Muscle of leg (tissue), 11 donors: ENCODE measurements around the gene INTS15. TPM values are rescaled to one million over a fixed set of nuclear protein-coding genes. Genes with fewer than 3 reads are reported as not detected.

Source experiments
- DNase-seq: peaks from one replicate; pipeline ENCODE4 v3.0.0; 2013
- H3K27ac ChIP-seq: one replicate; pipeline ENCODE4 v1.5.1; 2013; ENCODE audit warnings: mild to moderate bottlenecking, low read length, control low read depth
- H3K27me3 ChIP-seq: one replicate; pipeline ENCODE4 v1.6.1; 2013; ENCODE audit warnings: low read length; ENCODE audit not compliant: control insufficient read depth, insufficient read depth
- H3K36me3 ChIP-seq: one replicate; pipeline ENCODE4 v1.6.1; 2013; ENCODE audit warnings: low read length; ENCODE audit not compliant: control insufficient read depth, insufficient read depth
- H3K4me1 ChIP-seq: one replicate; pipeline ENCODE4 v1.6.1; 2013; ENCODE audit warnings: low read length; ENCODE audit not compliant: control insufficient read depth, insufficient read depth
- H3K4me3 ChIP-seq: one replicate; pipeline ENCODE4 v1.5.1; 2013; ENCODE audit warnings: low read length, control low read depth
- H3K9me3 ChIP-seq: replicated peaks from 2 replicates; pipeline ENCODE4 v1.6.1; 2013; ENCODE audit warnings: low read depth, low read length; ENCODE audit not compliant: control insufficient read depth
- WGBS: methylation state at CpG from one replicate; pipeline ENCODE4 v1.1.5; 2013; ENCODE audit warnings: missing lambda C conversion rate; ENCODE audit not compliant: insufficient coverage; 5-methylcytosine and 5-hydroxymethylcytosine counted together
- polyA plus RNA-seq, 8 donors: library from polyadenylated mRNA; unstranded; fragments of 120-200 nt; gene quantifications; one replicate each; pipeline versions ENCODE4 v1.2.1 to v1.2.3, GENCODE V29; 2013; ENCODE audit warnings: inconsistent platforms in 1 of 8, low replicate concordance in 1 of 8; ENCODE audit not compliant: insufficient read length in 8 of 8, insufficient read depth in 1 of 8
- total RNA-seq: library from RNA; stranded (reverse); fragments of 120-200 nt; gene quantifications from one replicate; pipeline ENCODE4 v1.2.4, GENCODE V29; 2013

INTS15 gene
- total and polyA plus RNA-seq, 9 donors = 11.6 to 27.6 (median 24.2) TPM

DNA sequence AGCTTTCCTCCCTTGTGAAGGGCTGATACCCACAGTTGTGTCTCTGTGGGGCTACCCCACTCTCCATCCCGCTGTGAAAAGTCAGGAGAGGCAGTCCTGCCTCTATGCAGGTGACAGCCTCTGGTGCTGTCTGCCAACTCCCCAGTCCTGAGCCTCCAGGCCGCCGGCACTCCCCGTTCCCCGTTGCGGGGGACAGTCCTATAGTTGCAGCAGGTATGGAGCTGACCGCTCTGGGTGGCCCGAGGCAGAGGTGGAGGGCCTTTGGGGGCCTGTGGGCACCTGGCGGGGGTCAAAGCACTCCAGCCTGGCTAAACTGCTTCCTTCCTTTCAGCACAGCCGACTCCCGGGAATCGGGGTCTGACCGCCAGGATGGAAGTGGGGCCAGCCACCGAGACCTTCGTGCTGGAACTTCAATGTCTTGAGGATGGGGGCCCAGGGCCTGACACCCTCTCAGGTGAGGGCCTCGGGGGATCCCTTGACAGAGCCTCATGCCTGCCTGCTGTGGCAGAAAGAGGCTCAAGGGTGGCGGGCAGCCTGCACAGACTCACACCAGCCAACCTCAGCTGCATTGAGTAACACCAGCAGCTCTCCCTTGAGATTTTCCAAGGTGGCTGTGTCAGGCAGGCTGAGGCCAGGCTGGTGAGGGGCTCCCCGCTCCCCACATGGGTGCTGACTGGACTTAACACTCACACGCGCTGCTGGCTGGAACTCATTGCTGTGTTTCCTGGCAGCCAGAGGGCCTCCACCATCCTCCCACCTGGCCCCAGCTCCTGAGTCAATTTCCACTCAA lies 27.2 kb downstream of the INTS15 start:
- H3K4me3 ChIP-seq = no peak overlapping the region
- no peak overlapping the region for H3K27ac ChIP-seq
- H3K27me3 ChIP-seq = peaks cover 2% of the 10 kb centered on the region
- DNase-seq = no peak
- H3K36me3 ChIP-seq = peaks cover 26% of the 10 kb centered on the region
- H3K4me1 ChIP-seq = peaks cover 12% of the 10 kb centered on the region
- no peaks in the 10 kb centered on the region for H3K9me3 ChIP-seq
- 80% methylated on average over 18 of the region's 20 CpGs for WGBS

DNA sequence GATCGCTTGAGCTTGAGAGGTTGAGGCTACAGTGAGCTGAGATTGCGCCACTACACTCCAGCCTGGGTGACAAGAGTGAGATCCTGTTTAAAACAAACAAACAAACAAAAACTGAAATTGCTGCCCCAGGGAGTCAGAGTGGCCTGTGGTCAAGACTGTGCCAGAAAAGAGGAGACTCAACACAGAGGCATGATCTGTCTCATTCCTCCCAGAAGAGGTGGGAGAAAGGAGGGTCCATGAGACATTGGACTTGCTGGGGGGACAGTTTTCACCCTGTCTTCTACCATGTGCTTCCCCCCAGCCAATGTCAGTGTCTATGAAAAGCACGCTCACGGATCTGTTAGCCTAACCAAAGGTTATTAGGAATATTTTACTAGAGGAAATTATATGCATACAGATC lies 28.8 kb downstream of the INTS15 start:
- Histone ChIP-seq H3K4me1 (peaks cover 12% of the 10 kb centered on the region), H3K27me3 (peaks cover 2% of the 10 kb centered on the region), H3K27ac (no peak overlapping the region), H3K4me3 (no peak overlapping the region), H3K9me3 (no peaks in the 10 kb centered on the region), H3K36me3 (peaks cover 37% of the 10 kb centered on the region)
- WGBS = no CpG with 5 or more reads among the region's 4 CpGs
- DNase-seq = no peak

DNA sequence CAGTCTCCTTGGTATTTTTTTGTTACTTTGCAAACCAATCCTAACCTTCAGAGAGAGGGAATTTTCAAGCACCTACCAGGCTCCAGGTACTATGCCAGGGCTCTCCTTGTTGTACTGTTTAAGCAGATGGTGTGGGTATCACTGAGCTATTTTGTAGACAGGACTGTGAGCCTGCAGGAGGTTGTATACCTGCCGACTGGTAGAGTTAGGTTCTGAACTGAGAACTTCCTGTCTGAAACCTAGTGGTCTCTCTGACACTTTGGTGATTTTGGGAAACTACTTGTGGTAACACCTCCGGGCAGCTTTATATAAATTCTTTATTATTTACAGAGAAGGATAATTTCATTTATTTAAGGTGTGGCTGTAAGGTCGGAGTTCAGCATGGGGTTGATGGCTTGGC lies 30.1 kb downstream of the INTS15 start:
- Histone ChIP-seq H3K4me1 (peaks cover 9% of the 10 kb centered on the region), H3K27me3 (no peaks in the 10 kb centered on the region), H3K36me3 (peaks cover 45% of the 10 kb centered on the region), H3K9me3 (no peaks in the 10 kb centered on the region), H3K4me3 (no peak overlapping the region), H3K27ac (no peak overlapping the region)
- no CpG with 5 or more reads among the region's 3 CpGs for WGBS
- DNase-seq = no peak

DNA sequence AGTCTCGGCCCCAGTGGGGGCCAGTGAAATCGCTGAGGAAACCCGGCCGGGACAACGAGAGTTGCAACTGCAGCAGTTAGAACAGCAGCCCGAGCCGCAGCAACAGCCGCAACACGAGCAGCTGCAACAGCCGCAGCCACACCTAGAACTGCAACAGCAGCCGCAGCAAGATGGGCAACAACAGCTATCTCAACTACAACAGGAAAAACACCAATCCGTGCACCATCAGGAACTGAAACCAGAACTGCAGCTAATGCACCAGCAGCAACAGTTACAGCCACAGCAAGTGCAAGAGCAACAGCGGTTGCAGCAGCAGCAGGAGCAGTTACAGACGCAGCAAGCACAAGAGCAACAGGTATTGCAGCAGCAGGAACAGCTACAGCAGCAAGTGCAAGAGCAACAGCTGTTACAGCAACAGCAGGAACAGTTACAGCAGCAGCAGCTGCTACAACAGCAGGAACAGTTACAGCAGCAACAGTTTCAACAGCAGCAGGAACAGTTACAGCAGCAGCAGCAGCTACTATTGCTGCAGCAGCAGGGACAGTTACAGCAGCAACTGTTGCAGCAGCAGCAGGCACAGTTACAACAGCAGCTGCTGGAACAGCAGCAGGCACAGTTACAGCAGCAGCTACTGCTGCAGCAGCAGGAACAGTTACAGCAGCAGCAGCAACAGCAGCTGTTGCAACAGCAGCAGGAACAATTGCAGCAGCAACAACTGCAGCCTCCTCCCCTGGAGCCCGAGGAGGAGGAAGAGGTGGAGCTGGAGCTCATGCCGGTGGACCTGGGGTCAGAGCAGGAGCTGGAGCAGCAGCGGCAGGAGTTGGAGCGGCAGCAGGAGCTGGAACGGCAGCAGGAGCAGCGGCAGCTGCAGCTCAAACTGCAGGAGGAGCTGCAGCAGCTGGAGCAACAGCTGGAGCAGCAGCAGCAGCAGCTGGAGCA lies 31.6 kb downstream of the INTS15 start:
- Histone ChIP-seq H3K27ac (no peak overlapping the region), H3K36me3 (peaks cover 49% of the 10 kb centered on the region), H3K4me1 (peaks cover 2% of the 10 kb centered on the region), H3K4me3 (no peak overlapping the region), H3K9me3 (no peaks in the 10 kb centered on the region), H3K27me3 (no peaks in the 10 kb centered on the region)
- WGBS = 91% methylated on average over 12 of the region's 20 CpGs
- DNase-seq = no peak

DNA sequence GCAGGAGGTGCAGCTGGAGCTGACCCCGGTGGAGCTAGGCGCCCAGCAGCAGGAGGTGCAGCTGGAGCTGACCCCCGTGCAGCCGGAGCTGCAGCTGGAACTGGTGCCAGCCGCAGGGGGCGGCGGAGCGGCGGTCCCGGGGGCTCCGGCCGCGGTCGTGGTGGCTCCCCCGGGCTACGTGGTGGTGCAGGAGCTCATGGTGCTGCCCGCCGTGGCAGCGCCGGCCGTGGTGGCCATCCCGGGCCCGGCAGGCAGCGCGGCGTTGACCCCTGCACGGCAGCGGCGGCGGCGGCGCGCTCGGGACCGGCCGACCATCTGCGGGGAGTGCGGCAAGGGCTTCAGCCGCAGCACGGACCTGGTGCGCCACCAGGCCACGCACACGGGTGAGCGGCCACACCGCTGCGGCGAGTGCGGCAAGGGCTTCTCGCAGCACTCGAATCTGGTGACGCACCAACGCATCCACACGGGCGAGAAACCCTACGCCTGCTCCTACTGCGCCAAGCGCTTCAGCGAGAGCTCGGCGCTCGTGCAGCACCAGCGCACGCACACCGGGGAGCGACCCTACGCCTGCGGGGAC lies 32.4 kb downstream of the INTS15 start:
- Histone ChIP-seq H3K27ac (no peak overlapping the region), H3K4me3 (no peak overlapping the region), H3K4me1 (no peaks in the 10 kb centered on the region), H3K27me3 (no peaks in the 10 kb centered on the region), H3K9me3 (no peaks in the 10 kb centered on the region), H3K36me3 (peaks cover 49% of the 10 kb centered on the region)
- WGBS = 95% methylated on average over 65 of the region's 67 CpGs
- no peak for DNase-seq

DNA sequence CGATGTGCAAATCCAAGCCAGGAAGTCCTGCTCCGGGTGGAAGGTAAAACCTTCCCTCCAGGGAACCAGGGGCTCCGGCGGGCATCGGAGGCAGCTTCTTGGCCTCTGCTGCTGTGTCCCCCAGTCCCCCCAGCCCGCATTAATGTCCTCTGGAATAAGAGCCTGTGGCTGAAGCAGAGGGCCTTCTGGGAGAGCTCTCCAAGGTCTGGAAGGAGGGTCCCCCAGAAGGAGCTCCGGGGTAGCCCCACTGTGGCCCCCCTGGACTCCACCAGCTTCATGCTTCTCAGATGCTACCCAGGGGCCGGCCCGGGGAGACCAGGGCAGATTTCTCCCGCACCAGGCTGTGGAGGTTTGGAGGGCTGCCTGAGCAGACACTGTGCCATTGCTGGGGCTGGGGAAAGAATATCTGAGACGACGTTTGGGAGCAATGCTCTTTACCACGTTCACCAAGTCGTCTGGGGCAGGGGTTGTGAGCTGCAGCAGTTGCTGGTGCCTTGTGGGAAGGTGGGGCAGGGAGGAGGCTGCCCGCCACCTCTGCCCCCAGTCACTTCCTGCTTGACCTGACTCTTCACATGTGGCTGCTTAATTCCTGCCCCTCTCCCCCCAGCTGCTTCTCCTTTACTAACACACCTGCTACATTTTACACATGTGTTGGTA lies 33.9 kb downstream of the INTS15 start:
- no peak overlapping the region for H3K27ac ChIP-seq

DNA sequence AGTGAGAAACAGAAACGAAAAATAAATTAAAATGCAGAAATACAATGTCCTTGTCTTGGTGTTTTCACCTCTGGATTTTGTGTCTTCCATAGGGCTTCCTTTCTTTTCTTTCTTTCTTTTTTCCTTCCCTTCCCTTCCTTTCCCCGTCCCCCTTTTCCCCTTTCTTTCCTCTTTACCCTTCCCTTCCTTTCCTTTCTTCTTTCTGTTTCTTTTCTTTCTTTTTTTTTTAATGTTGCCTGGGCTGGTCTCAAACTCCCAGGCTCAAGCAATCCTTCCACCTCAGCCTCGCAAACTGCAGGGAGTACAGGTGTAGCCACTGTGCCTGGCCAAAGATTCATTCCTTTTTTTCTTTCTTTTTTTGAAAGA lies 34.4 kb downstream of the INTS15 start:
- no peaks in the 10 kb centered on the region for H3K27me3 ChIP-seq
- peaks cover 41% of the 10 kb centered on the region for H3K36me3 ChIP-seq
- no peak for DNase-seq
- no peaks in the 10 kb centered on the region for H3K9me3 ChIP-seq
- 83% methylated on average over 1 of the region's 3 CpGs for WGBS
- H3K27ac ChIP-seq = no peak overlapping the region
- H3K4me1 ChIP-seq = no peaks in the 10 kb centered on the region
- H3K4me3 ChIP-seq = no peak overlapping the region

More for the DNA sequence above, 33.9 kb downstream of the INTS15 start:
- H3K4me3 ChIP-seq = no peak overlapping the region
- DNase-seq = no peak
- no peaks in the 10 kb centered on the region for H3K9me3 ChIP-seq
- H3K4me1 ChIP-seq = no peaks in the 10 kb centered on the region
- H3K27me3 ChIP-seq = no peaks in the 10 kb centered on the region
- 60% methylated on average over 6 of the region's 15 CpGs for WGBS
- peaks cover 41% of the 10 kb centered on the region for H3K36me3 ChIP-seq

DNA sequence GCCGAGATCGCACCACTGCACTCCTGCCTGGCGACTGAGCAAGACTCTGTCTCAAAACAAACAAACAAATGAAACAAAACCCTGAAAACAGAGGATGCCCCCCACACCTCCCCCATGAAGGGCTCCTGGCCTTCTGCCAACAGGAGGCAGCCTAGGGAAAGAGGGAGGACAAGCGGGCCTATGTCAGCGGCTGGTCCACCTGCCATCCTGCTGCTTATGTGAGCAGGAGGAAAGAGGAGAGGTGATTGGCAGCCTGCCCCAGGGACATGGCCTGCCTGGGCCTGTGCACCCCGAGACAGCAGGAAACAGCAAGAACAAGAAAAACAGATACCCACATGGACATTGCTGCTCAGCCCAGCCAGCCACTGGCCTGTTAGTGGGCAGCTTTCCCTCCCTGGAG lies 38.2 kb downstream of the INTS15 start:
- Histone ChIP-seq H3K4me1 (no peaks in the 10 kb centered on the region), H3K27me3 (no peaks in the 10 kb centered on the region), H3K4me3 (no peak overlapping the region), H3K27ac (no peak overlapping the region), H3K9me3 (no peaks in the 10 kb centered on the region), H3K36me3 (peaks cover 18% of the 10 kb centered on the region)
- WGBS = 100% methylated on average over 1 of the region's 6 CpGs
- DNase-seq = no peak

DNA sequence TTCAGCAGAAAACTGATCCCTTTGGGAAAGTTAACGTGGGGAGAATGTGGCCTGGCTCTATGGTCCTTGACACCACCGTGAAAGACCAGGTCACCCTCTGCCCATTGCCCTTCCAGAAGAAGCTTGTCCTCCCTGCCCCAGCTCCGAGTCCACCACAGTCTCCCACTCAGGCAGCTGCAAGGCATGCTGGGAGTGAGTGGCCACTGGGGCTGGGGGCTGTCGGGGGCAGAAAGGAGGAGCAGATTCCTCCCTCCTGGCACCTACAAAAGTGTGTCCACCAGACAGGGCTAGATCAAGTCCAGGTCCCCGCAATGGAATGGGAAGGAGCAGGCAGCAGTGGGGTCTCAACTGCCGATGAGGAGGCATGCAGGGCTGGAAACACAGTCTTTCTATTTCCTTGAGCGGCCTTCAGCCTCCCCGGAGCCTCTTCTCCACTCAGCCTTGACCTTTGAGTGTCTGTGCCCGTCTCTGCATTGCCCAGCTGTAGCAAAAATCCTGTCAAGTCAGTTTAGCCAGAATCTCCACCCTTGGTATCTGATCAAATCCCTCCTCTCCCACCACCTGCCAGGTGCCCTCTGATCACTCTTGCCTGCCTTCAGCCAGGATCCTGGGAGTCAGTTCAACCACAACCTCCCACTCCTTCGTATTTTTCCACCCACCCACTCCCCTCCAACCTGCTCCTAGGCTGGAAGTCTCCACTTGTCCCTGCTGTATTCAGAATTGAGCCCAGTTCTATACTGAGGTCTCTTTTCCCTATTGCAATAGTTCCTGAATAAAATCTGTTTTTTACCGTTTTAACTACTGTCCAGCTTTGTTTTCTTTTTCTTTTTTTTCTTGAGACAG lies 40.4 kb downstream of the INTS15 start:
- WGBS = 68% methylated on average over 8 of the region's 11 CpGs
- no peaks in the 10 kb centered on the region for H3K9me3 ChIP-seq
- no peak overlapping the region for H3K4me3 ChIP-seq

More for the DNA sequence above, 40.4 kb downstream of the INTS15 start:
- no peak for DNase-seq
- no peak overlapping the region for H3K27ac ChIP-seq
- H3K36me3 ChIP-seq = peaks cover 1% of the 10 kb centered on the region
- H3K4me1 ChIP-seq = no peaks in the 10 kb centered on the region
- H3K27me3 ChIP-seq = no peaks in the 10 kb centered on the region
